ENCODE measurements around the gene NPR2. TPM values are rescaled to one million over a fixed set of nuclear protein-coding genes. Genes with fewer than 3 reads are reported as not detected.

Gene NPR2
- total RNA-seq, 1 donor from 2014 or later = 2.7 TPM

Other genes starting within 250 kb of the NPR2 start
- gene TESK1, start 186.3 kb upstream of the NPR2 start, total RNA-seq = 8.7 and 11.6 TPM in 2 replicates
- gene CD72, start 173.2 kb upstream of the NPR2 start, total RNA-seq = 0.14 TPM in 1 of 2 replicates, not detected in the other
- not detected in 2 replicates for gene SIT1, start 140.7 kb upstream of the NPR2 start, total RNA-seq
- 9,128 and 10,291 TPM in 2 replicates for gene RMRP, start 133.6 kb upstream of the NPR2 start, total RNA-seq
- 8.5 and 12.4 TPM in 2 replicates for gene CCDC107, start 133.3 kb upstream of the NPR2 start, total RNA-seq
- 0.34 and 3.1 TPM in 2 replicates for gene ARHGEF39, start 126.4 kb upstream of the NPR2 start, total RNA-seq
- not detected in 2 replicates for gene CA9, start 117.7 kb upstream of the NPR2 start, total RNA-seq
- 10.2 and 19.6 TPM in 2 replicates for gene TPM2, start 101.7 kb upstream of the NPR2 start, total RNA-seq
- gene TLN1, start 59.4 kb upstream of the NPR2 start, total RNA-seq = 250 and 670 TPM in 2 replicates
- 57.5 and 66.5 TPM in 2 replicates for gene CREB3, start 58.9 kb upstream of the NPR2 start, total RNA-seq
- gene GBA2, start 42.4 kb upstream of the NPR2 start, total RNA-seq = 95.2 and 121 TPM in 2 replicates
- 10.6 and 20.7 TPM in 2 replicates for gene RGP1, start 42.3 kb upstream of the NPR2 start, total RNA-seq
- 42.5 and 66.8 TPM in 2 replicates for gene MSMP, start 37.3 kb upstream of the NPR2 start, total RNA-seq
- gene SPAG8, start 20.7 kb downstream of the NPR2 start, total RNA-seq = 0.19 TPM in 1 of 2 replicates, not detected in the other
- 5.8 and 11.5 TPM in 2 replicates for gene HINT2, start 23.5 kb downstream of the NPR2 start, total RNA-seq
- gene FAM221B, start 37.1 kb downstream of the NPR2 start, total RNA-seq = not detected in 2 replicates
- gene TMEM8B, start 37.6 kb downstream of the NPR2 start, total RNA-seq = under 0.01 and 0.23 TPM in 2 replicates
- gene OR13J1, start 78.8 kb downstream of the NPR2 start, total RNA-seq = not detected in 2 replicates
- 0.93 and 2.6 TPM in 2 replicates for gene HRCT1, start 114.6 kb downstream of the NPR2 start, total RNA-seq
- gene SPAAR, start 117.9 kb downstream of the NPR2 start, total RNA-seq = 3.2 and 3.8 TPM in 2 replicates
- not detected in 2 replicates for gene OR2S2, start 166.6 kb downstream of the NPR2 start, total RNA-seq
- gene RECK, start 245.3 kb downstream of the NPR2 start, total RNA-seq = 22.0 and 37.5 TPM in 2 replicates

Measured in dermis blood vessel endothelial cell (primary cell).